ENCODE measurements around the gene VNN1.
A peak's percentile ranks its signal among the peaks of the same experiment; 100 is the strongest.
"Not testable (repeated sequence)": the region's sequence is repeated elsewhere in the genome, so short reads cannot be mapped to it uniquely, and the experiment has no call there.

The VNN1 gene

DNA sequence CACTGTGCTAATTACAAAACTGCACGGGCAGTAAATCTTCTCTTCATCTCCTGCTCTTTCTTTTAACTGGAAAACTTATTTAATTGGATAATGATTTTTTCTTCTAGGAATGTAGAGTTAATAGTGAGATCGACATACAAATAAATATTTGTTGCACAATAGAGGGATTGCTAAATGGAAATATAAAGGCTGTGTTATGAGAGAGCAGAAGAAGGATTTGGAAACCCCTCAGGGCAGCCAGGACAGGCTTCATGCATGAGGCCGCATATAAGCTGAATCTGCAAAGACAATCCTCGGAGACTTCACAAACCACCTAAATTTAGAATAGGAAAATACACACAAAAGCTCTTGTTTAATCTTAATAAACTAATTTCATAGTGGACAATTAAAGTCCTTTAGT is 51.9 kb downstream of the VNN1 start:
- TF ChIP-seq, protein P1, sequence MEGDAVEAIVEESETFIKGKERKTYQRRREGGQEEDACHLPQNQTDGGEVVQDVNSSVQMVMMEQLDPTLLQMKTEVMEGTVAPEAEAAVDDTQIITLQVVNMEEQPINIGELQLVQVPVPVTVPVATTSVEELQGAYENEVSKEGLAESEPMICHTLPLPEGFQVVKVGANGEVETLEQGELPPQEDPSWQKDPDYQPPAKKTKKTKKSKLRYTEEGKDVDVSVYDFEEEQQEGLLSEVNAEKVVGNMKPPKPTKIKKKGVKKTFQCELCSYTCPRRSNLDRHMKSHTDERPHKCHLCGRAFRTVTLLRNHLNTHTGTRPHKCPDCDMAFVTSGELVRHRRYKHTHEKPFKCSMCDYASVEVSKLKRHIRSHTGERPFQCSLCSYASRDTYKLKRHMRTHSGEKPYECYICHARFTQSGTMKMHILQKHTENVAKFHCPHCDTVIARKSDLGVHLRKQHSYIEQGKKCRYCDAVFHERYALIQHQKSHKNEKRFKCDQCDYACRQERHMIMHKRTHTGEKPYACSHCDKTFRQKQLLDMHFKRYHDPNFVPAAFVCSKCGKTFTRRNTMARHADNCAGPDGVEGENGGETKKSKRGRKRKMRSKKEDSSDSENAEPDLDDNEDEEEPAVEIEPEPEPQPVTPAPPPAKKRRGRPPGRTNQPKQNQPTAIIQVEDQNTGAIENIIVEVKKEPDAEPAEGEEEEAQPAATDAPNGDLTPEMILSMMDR (IDR thresholded peaks at IDR 0.05; ENCODE audit: extremely low read depth, missing control alignments), result no peak
- DNase-seq (ENCODE audit: low spot score), result no peak

DNA sequence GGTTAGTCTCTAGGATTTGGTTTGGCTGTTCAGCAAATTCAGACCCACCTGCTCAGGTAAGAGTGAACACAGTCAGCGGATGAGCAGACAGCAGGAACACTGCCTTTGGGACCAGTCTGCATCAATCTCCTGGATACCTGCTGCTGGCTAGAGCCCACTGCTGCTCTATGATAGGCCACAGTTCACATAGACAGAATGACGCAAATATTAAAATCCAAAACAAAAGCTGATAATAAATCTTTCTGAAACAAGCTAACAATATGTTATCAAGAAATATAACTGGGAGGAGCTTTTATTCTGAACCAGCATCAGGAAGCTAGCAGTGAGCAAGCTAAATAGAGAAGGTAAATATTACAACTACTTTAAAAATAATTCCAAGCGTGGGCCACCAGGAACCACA is 54.8 kb downstream of the VNN1 start, which contains the start of gene TAAR1:
Gene TAAR1, minus strand, starts transcription at position 101 of the 400 bp plus-strand sequence. CDS start 13,179 bp downstream, outside the sequence.
- TF ChIP-seq, protein P1 (IDR thresholded peaks at IDR 0.05; ENCODE audit: extremely low read depth, missing control alignments), result no peak
- DNase-seq (ENCODE audit: low spot score), result no peak

DNA sequence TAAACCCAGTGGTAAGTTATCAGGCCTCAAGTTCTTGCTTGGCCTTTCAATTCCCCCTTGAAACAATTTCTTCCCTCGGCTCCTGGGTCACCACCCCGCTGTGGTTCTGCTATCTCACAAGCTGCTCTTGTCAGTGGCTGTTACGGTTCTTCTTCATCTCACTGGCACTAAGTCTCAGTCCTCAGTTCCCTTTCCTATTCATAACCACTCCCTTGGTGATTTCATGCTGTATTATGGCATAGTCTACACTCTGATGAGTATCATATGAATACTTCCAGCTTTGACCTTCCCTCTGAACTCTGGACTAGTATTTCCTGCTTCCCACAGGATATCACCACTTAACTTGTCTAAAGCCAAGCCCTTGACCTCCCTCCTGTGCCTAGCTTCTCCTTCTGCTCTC is 62.8 kb downstream of the VNN1 start:
- no peak for DNase-seq (ENCODE audit: low spot score)
- TF ChIP-seq, protein P1 (IDR thresholded peaks at IDR 0.05; ENCODE audit: extremely low read depth, missing control alignments), result no peak

DNA sequence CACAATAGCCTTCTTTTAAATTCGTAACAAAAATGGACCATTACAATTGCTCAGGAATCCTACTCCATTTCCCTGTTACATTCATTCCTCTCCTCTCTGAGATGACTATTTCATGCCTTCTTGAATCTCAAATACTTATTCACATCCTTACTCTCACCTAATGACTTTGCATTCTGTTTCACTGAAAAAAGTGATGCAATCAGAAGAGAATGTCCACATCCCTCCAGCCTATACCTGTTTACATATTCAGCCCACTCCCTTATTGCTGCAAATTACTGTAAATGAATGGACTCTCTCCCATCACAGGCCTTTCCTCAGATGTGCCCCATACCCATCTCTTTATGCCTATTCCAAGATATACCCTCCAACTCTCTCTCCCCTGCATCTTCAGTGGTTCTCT is 63.4 kb downstream of the VNN1 start:
- no peak for DNase-seq (ENCODE audit: low spot score)
- TF ChIP-seq, protein P1 (IDR thresholded peaks at IDR 0.05; ENCODE audit: extremely low read depth, missing control alignments), result no peak

DNA sequence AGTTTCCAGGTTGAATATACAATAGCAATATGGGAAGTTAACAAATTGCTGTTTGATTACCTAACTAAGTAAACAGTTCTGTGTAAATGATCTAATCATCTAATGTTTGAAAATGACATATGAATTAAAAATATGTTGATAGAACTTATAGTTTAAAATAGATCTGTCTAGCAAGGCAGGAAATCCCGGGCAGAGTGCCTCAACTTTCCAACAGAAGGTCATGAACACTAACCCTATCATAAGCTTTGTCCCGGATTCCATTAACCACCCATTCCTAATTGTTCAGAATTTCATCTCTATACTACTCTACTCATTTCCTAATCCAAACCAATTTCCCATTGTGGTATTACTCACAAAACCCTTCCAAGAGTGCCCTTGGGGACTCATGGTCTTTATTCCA is 65.0 kb downstream of the VNN1 start:
- DNase-seq (ENCODE audit: low spot score), result no peak
- TF ChIP-seq, protein P1 (IDR thresholded peaks at IDR 0.05; ENCODE audit: extremely low read depth, missing control alignments), result no peak

DNA sequence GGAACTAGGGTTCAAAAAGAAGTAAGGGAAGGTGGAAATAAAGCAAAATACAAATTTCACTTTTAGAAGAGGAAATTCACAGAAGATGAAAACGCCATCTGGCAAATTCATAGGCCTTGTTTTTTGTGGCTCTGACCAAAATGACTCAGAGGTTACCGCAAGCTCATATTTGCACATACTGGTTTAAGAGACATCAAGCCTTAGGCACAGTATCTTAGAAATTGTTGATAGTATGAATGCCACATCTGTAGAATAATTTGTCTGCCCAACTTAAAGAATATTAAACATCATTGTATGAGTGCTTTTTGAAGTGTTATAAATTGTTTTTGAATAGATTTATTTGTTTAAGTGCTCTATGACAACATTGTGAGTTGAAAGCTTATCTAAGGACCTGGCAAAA is 65.5 kb downstream of the VNN1 start:
- TF ChIP-seq, protein P1 (IDR thresholded peaks at IDR 0.05; ENCODE audit: extremely low read depth, missing control alignments), result no peak
- peak; percentile 15 for DNase-seq (ENCODE audit: low spot score)

DNA sequence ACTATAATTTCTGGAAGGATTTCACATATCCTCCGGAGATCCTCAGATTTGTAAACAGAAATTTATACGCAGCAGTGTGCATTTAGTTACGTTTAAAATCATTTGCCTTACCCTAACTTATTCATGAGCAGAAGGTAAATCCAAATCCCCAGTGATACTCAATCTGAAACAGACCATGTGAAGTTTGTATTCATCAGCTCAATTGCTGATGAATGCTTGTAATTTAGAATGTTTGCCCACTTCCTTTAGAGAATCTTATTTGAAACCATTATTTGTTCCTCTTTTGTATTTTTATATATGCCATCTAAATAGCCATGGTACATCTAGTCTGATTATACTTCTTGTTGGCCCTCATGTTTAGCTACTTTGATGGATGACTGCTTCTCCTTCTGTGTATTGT is 70.3 kb downstream of the VNN1 start:
- no peak for DNase-seq (ENCODE audit: low spot score)
- TF ChIP-seq, protein P1 (IDR thresholded peaks at IDR 0.05; ENCODE audit: extremely low read depth, missing control alignments), result no peak

DNA sequence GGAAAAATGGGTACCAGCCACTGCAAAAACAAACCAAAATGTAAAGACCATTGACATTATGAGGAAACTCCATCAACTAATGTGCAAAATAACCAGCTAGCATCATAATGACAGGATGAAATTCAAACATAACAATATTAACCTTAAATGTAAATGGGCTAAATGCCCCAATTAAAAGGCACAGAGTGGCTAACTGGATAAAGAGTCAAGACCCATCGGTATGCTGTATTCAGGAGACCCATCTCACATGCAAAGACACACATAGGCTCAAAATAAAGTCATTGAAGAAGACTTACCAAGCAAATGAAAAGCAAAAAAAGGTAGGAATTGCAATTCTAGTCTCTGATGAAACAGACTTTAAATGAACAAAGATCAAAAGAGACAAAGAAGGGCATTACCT is 76.7 kb downstream of the VNN1 start:
- not testable (repeated sequence) for DNase-seq (ENCODE audit: low spot score)

DNA sequence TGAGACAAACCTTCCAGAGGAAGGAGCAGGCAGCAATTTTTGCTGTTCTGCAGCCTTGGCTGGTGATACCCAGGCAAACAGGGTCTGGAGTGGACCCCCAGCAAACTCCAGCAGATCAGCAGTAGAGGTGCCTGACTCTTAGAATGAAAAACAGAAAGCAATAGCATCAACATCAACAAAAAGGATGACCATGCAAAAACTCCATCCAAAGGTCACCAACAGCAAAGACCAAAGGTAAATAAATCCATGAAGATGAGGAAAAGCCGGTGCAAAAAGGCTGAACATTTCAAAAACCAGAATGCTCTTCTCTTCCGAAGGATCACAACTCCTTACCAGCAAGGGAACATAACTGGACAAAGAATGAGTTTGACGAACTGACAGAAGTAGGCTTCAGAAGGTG is 77.9 kb downstream of the VNN1 start:
- not testable (repeated sequence) for DNase-seq (ENCODE audit: low spot score)

DNA sequence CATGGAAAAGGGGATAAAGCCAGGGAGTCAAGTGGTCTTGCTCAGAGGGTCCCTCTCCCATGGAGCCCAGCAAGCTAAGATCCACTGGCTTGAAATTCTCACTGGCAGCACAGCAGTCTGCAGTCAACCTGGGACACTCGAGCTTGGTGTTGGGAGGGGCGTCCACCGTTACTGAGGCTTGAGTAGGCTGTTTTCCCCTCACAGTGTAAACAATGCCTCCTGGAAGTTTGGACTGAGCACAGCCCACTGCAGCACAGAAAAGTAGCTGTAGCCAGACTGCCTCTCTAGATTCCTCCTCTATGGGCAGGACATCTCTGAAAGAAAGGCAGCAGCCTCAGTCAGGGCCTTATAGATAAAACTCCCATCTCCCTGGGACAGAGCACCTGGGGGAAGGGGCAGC is 78.6 kb downstream of the VNN1 start:
- not testable (repeated sequence) for DNase-seq (ENCODE audit: low spot score)
